Tibial artery (tissue), 4 donors: ENCODE data around the gene IGF2R.

Experiments
- DNase-seq, 2 donors: peaks; one replicate each; pipeline ENCODE4 v3.0.0-alpha.2; 2019
- H3K27ac ChIP-seq, 2 donors: fragments of 200-600 bp; sonication (generic) in 1 of 2; 1 replicate in 1 of 2; 2 replicates in 1 of 2; pipeline ENCODE4 v1.5.1; 2018 to 2019; ENCODE audit warnings: mild to moderate bottlenecking in 1 of 2
- H3K27me3 ChIP-seq, 2 donors: fragments of 200-600 bp; sonication (generic) in 1 of 2; one replicate each; pipeline versions ENCODE4 v1.5.1 to v1.6.0; 2016 to 2019
- H3K36me3 ChIP-seq, 3 donors: fragments of 200-600 bp; sonication (generic) in 2 of 3; one replicate each; pipeline ENCODE4 v1.5.1; 2016 to 2019; ENCODE audit warnings: mild to moderate bottlenecking in 2 of 3
- H3K4me1 ChIP-seq, 4 donors: fragments of 200-600 bp; sonication (generic) in 2 of 4; 1 replicate in 3 of 4; 2 replicates in 1 of 4; pipeline ENCODE4 v1.5.1; 2016 to 2019
- H3K4me3 ChIP-seq, 2 donors: fragments of 200-600 bp; sonication (generic) in 1 of 2; 1 replicate in 1 of 2; 2 replicates in 1 of 2; pipeline ENCODE4 v1.5.1; 2018 to 2019; ENCODE audit warnings: mild to moderate bottlenecking in 2 of 2
- H3K9me3 ChIP-seq, 3 donors: fragments of 200-600 bp; sonication (generic) in 1 of 3; one replicate each; pipeline ENCODE4 v1.5.1; 2016 to 2019
- intact Hi-C: fragments of 100-400 bp; cut with DNase I; formaldehyde crosslinking; loops from one replicate; pipeline ENCODE4 v1.15.0; 2023; ENCODE audit warnings: low total_unique reads
- TF ChIP-seq, protein P1 (sequence below), 2 experiments: fragments of 200-600 bp in 1 of 2; fragments of 450-650 bp in 1 of 2; IDR thresholded peaks; one replicate each; pipeline ENCODE4 v1.5.1; 2017 to 2019; ENCODE audit warnings: antibody characterized with exemption in 2 of 2, mild to moderate bottlenecking in 1 of 2, moderate library complexity in 1 of 2

The IGF2R gene

DNA sequence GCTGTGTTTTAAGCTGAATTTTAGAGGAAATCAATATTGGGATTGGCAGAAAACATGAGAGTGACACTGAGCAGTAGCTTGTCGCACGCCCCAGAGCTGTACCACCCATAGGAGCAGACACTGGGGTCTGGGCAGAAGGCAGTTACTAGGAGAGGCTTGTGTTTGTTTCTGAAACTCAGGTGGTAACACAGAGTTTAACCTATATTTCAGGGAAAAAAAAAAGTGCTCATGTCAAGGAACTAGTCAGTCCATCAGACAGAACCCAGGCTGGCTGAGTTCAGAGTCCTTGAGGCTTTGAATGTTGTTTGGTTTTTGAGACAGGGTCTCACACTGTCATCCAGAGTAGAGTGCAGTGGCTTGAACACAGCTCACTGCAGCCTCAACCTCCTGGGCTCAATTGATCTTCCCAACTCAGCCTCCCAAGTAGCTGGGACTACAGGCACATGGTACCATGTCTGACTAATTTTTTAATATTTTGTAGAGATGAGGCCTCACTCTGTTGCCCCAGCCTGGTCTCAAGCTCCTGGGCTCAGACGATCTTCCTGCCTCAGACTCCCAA is 159.3 kb downstream of the IGF2R start:
- Histone ChIP-seq H3K4me3 (no peak overlapping the region), H3K36me3 (peaks cover 0 to 4% (median 0%) of the 10 kb centered on the region in 3 donors), H3K27ac (no peak overlapping the region), H3K4me1 (peaks cover 0 to 15% (median 2%) of the 10 kb centered on the region in 4 donors), H3K27me3 (no peaks in the 10 kb centered on the region), H3K9me3 (no peaks in the 10 kb centered on the region)
- intact Hi-C loops = no loop called here
- TF ChIP-seq, protein P1, sequence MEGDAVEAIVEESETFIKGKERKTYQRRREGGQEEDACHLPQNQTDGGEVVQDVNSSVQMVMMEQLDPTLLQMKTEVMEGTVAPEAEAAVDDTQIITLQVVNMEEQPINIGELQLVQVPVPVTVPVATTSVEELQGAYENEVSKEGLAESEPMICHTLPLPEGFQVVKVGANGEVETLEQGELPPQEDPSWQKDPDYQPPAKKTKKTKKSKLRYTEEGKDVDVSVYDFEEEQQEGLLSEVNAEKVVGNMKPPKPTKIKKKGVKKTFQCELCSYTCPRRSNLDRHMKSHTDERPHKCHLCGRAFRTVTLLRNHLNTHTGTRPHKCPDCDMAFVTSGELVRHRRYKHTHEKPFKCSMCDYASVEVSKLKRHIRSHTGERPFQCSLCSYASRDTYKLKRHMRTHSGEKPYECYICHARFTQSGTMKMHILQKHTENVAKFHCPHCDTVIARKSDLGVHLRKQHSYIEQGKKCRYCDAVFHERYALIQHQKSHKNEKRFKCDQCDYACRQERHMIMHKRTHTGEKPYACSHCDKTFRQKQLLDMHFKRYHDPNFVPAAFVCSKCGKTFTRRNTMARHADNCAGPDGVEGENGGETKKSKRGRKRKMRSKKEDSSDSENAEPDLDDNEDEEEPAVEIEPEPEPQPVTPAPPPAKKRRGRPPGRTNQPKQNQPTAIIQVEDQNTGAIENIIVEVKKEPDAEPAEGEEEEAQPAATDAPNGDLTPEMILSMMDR (IDR thresholded peaks at IDR 0.05) = no peak
- DNase-seq = no peak

DNA sequence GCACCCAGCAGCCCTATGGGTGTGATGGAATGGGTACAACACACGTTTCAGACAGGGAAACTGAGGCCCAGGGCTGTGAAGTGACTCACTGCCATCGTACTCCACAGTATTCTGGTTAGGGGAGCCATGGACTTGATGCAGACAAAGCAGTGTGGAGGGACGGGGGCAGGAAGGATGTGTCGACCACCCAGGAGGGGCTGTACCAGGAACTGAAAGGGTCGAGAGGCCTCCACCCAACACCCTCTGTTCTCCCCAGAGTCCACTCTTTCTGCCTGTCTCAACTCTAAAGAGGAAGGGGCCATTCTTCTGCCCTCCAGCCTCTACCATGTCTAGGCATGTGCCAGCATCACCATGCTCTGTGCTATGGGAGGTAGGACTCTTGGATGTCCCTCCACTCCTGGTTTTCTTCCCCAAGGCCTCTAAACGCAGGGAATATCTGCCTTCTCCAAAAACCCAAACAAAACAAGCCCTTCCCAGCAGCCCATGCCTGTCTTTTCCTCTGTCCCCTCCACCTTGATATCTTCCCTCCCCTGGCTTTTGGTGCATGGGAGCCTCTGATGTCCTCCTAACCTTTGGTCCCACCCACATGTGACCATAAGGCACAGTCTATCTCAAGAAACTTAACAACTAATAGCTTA is 160.1 kb downstream of the IGF2R start:
- Histone ChIP-seq H3K27ac (no peak overlapping the region), H3K4me3 (no peak overlapping the region), H3K36me3 (peaks cover 0 to 4% (median 0%) of the 10 kb centered on the region in 3 donors), H3K9me3 (no peaks in the 10 kb centered on the region), H3K27me3 (no peaks in the 10 kb centered on the region), H3K4me1 (peaks cover 0 to 18% (median 2%) of the 10 kb centered on the region in 4 donors)
- TF ChIP-seq, protein P1 (IDR thresholded peaks at IDR 0.05) = no peak
- no peak for DNase-seq
- intact Hi-C loops = no loop called here

DNA sequence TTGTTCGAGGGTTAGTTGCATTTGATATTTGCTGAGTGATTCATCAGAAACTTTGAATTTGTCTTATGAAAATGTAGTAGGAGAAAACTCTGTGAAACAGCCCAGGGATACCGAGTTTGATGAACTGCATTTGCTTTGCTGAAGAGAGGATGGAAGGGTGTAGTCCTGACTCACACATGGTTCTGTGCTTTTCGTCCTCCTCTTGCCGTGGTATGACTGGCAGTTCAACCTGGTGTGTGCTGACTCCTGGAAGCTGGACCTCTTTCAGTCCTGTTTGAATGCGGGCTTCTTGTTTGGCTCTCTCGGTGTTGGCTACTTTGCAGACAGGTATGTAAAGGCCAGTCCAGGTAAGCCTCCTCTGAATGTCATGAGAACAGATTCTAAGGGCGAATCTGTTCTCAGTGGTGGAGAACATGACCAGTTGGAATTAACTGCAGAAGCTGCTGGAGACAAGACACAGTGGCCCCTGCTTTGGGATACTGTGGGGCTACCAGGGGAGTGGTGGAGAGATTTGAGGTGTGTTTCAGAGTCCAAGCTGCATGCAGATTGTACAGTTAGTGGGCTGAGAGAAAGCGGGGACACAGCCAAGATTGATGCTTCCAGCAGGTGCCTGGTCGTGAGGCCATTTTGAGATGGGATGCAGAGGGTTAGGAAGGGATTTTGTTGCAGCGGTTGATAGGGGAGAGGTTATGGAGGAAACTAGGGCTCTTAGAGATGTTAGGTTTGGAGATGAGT is 161.2 kb downstream of the IGF2R start:
- peaks cover 0 to 18% (median 2%) of the 10 kb centered on the region in 4 donors for H3K4me1 ChIP-seq
- TF ChIP-seq, protein P1 (IDR thresholded peaks at IDR 0.05) = no peak
- H3K36me3 ChIP-seq = peaks cover 0 to 4% (median 0%) of the 10 kb centered on the region in 3 donors
- H3K9me3 ChIP-seq = no peaks in the 10 kb centered on the region
- intact Hi-C loops = loop anchor here (10.0 kb wide), 1 partner anchor 195 kb away; no protein-coding TSS in a partner anchor
- H3K27ac ChIP-seq = no peak overlapping the region
- no peaks in the 10 kb centered on the region for H3K27me3 ChIP-seq
- no peak for DNase-seq
- no peak overlapping the region for H3K4me3 ChIP-seq

DNA sequence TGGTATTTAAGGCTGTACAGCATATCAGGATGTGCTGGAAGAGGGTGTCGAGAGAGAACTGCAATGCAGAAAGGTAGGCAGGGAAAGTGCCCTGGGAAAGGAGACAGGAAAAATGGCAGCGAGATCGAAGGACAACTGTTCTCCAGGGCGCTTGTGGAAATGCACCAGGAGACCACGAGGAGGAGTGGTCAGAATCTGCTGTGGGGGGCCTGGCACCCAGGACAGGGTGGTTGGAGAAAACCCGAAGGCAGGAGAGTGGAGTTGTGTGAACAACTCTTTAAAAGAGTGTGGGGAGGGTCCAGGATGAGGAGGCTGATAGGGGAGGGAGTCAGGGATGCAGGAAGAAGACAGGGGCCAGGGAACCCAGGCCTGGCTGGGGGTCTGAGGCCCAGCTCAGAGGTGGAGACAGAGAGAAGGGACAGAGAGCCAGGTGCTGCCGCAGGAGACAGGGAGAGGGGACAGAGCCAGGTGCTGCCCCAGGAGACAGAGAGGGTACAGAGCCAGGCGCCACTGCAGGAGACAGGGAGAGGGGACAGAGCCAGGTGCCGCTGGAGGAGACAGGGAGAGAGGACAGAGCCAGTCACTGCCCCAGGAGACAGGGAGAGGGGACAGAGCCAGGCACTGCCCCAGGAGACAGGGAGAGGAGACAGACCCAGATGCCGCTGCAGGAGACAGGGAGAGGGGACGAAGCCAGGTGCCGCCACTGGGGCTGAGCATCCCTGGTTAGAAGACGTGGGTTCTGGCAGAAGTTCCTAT is 162.0 kb downstream of the IGF2R start:
- peaks cover 0 to 18% (median 2%) of the 10 kb centered on the region in 4 donors for H3K4me1 ChIP-seq
- TF ChIP-seq, protein P1 (IDR thresholded peaks at IDR 0.05) = no peak
- DNase-seq = no peak
- no peaks in the 10 kb centered on the region for H3K9me3 ChIP-seq
- H3K27me3 ChIP-seq = no peaks in the 10 kb centered on the region
- H3K4me3 ChIP-seq = no peak overlapping the region
- no peak overlapping the region for H3K27ac ChIP-seq
- H3K36me3 ChIP-seq = peaks cover 0 to 4% (median 0%) of the 10 kb centered on the region in 3 donors
- intact Hi-C loops = loop anchor here (10.0 kb wide), 1 partner anchor 194 kb away; no protein-coding TSS in a partner anchor

DNA sequence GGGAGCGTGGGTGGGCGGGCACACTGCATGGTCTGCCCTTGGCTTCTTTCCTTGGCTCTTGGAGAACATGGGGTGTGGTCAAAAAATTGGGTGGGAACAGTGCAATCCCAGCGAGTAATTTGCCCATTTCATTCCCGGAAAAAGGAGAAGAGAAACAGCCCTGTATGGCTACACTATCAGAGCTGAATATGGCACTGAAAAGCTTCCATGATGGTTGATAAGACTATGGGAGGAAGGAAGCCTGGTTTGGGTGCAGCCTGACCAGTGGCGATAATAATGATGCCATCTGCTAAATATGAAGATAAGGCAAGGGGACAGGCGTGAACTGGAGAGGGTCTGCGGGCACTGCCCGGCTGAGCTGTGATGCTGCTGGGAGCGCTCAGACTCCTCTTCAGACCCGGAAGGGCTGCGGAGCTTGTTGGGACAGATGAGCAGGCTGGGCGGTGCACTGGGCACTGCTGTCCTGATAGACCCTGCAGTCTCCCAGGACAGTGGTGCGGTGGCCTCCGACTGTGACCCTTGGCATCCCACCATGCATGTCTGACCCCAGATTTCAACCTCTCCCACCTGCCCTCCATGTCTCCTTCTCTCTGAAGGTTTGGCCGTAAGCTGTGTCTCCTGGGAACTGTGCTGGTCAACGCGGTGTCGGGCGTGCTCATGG is 162.9 kb downstream of the IGF2R start:
- H3K4me1 ChIP-seq = peaks cover 0 to 18% (median 2%) of the 10 kb centered on the region in 4 donors
- H3K27ac ChIP-seq = peak overlapping the region in 1 of 2 donors; percentile 49
- intact Hi-C loops = loop anchor here (10.0 kb wide), 1 partner anchor 193 kb away; no protein-coding TSS in a partner anchor
- TF ChIP-seq, protein P1 (IDR thresholded peaks at IDR 0.05) = no peak
- H3K9me3 ChIP-seq = no peaks in the 10 kb centered on the region
- DNase-seq = no peak
- H3K27me3 ChIP-seq = no peaks in the 10 kb centered on the region
- H3K36me3 ChIP-seq = peaks cover 0 to 10% (median 0%) of the 10 kb centered on the region in 3 donors
- H3K4me3 ChIP-seq = no peak overlapping the region
